Activated CD4-positive, alpha-beta T cell treated with anti-CD3 and anti-CD28 coated beads for 24 hours (primary cell): ENCODE measurements around the gene HAGHL.

Experiments used
- DNase-seq, 2 donors: peaks; one replicate each; pipeline ENCODE4 v3.0.0-alpha.2; 2020; ENCODE audit warnings: low read depth in 2 of 2

HAGHL gene

GRCh38 chr16:754656-755055, 27.8 kb downstream of the HAGHL start:
- no peak for DNase-seq

GRCh38 chr16:756428-756827, 29.5 kb downstream of the HAGHL start:
- no peak for DNase-seq

- no peak for DNase-seq
Observed at GRCh38 chr16:759110-759910, 32.4 kb downstream of the HAGHL start.

- no peak for DNase-seq
Observed at GRCh38 chr16:760065-760464, 33.2 kb downstream of the HAGHL start.

- no peak for DNase-seq
Observed at GRCh38 chr16:760545-761343, 33.8 kb downstream of the HAGHL start, which contains the start of gene MSLN. Gene MSLN, plus strand, starts transcription at chr16:760734. Its CDS starts 1,947 bp downstream, at chr16:762681.

GRCh38 chr16:761625-762513, 35.0 kb downstream of the HAGHL start:
- no peak for DNase-seq

DNA sequence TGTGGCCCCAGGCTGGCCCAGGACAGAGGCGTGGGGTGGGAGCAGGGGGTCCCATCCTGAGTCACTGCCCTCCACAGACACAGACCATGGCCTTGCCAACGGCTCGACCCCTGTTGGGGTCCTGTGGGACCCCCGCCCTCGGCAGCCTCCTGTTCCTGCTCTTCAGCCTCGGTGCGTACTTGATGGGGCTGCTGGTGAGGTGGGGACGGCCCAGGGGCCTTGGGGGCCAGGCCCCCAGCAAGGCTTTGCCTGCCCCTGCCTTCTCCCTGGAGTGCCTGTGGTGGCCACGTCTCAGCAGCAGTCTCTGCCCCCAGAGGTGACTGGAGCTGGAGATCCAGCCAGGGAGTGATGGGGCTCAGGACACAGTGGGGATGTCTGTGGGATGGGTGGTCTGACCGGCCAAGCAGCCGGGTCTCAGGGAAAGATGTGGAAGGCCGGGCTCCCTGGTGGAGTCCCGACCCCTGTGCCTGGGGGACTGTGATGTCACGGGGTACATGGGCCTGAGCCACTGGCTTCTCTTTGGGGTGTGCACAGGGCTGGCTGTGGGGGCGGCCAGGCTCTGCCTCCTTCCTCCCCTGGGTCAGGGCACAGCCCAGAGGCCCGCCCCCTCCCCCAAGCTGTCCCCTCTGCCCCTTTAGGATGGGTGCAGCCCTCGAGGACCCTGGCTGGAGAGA, 35.8 kb downstream of the HAGHL start:
- DNase-seq = no peak

DNA sequence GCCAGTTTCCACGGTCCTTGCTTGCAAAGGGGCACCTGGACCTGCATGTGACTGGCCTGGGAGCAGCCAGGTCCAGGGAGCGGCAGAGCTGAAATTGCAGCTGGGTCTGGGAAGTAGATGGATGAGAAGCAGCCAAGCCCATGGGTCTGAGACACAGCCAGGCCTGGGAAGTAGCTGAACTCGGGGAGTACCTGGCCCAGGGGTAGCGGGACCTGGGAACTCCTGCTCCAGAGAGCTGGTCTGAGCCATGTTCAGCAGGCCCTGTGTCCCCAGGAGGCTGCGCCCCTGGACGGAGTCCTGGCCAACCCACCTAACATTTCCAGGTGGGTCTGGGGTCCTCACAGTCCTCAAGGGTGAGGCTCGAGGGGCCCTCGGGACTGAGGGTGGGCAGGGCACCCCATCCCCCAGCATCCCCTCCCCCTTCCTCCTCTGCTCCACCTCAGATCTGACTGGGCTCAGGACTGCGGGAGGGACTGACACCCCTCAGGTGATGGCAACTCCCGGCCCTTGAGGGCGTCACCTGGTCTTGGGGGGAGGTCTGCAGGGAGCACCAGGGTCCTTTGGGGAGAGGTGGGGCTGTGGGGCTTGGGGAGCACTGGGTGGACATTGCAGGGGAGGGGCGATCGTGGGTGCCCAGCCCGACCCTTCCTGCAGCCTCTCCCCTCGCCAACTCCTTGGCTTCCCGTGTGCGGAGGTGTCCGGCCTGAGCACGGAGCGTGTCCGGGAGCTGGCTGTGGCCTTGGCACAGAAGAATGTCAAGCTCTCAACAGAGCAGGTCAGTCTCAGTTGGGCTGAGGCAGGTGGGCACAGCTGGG, 36.7 kb downstream of the HAGHL start:
- no peak for DNase-seq

- DNase-seq = no peak
Observed at GRCh38 chr16:764184-764750, 37.4 kb downstream of the HAGHL start.

DNA sequence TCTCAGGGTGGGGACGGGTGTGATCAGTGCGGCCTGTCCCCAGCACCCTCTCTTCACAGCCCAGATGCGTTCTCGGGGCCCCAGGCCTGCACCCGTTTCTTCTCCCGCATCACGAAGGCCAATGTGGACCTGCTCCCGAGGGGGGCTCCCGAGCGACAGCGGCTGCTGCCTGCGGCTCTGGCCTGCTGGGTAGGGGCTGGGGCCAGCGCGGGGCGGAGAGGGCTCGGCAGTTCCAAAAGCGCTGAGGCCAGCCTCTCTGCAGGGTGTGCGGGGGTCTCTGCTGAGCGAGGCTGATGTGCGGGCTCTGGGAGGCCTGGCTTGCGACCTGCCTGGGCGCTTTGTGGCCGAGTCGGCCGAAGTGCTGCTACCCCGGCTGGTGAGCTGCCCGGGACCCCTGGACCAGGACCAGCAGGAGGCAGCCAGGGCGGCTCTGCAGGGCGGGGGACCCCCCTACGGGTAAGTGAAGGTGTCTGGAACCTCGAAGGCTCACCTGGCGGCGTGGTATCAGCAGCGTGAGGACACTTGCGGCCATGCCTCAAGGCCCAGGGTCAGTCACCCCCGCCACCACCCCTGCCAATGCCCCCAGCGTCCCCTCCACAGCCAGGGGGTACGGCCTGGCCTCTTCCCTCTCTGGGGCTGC, 38.1 kb downstream of the HAGHL start:
- DNase-seq = no peak

DNA sequence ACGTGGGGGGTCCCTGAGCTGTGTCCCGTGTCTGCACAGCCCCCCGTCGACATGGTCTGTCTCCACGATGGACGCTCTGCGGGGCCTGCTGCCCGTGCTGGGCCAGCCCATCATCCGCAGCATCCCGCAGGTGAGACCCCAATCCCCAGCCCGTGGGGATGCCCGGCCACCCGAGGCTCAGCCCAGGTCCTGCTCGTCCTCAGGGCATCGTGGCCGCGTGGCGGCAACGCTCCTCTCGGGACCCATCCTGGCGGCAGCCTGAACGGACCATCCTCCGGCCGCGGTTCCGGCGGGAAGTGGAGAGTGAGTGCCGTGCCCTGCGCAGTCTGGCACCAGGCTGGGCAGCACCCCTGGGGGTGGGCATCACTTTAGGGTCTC, 38.6 kb downstream of the HAGHL start:
- no peak for DNase-seq

- DNase-seq = no peak
Observed at GRCh38 chr16:766008-766819, 39.3 kb downstream of the HAGHL start.

GRCh38 chr16:766820-767640, 40.1 kb downstream of the HAGHL start:
- no peak for DNase-seq

DNA sequence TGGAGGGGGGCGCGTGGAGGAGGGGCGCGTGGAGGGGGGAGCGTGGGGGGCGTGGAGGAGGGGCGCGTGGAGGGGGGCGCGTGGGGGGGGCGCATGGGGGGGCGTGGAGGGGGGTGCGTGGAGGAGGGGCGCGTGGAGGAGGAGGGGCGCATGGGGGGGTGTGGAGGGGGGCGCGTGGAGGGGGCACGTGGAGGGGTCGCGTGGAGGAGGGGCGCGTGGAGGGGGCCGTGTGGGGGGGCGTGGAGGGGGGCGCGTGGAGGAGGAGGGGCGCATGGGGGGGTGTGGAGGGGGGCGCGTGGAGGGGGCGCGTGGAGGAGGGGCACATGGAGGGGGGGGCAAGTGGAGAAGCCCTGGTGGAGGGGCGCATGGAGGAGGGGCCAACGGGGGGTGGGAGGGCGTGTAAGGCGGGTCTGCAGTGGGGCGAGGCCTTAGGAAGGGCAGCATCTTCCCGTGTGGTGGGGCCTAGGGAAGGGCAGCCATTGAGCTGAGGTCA, 40.9 kb downstream of the HAGHL start:
- DNase-seq = no peak

DNA sequence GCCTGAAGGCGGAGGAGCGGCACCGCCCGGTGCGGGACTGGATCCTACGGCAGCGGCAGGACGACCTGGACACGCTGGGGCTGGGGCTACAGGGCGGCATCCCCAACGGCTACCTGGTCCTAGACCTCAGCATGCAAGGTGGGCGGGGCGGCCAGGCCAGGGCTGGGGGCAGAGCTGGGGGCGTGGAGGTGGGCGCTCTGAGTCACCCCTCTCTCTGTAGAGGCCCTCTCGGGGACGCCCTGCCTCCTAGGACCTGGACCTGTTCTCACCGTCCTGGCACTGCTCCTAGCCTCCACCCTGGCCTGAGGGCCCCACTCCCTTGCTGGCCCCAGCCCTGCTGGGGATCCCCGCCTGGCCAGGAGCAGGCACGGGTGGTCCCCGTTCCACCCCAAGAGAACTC, 41.5 kb downstream of the HAGHL start:
- no peak for DNase-seq

GRCh38 chr16:769184-769784, 42.4 kb downstream of the HAGHL start:
- DNase-seq = no peak

- DNase-seq = no peak
Observed at GRCh38 chr16:769934-770333, 43.0 kb downstream of the HAGHL start.
